ENCODE results near the gene FBXW11.

The FBXW11 gene

DNA sequence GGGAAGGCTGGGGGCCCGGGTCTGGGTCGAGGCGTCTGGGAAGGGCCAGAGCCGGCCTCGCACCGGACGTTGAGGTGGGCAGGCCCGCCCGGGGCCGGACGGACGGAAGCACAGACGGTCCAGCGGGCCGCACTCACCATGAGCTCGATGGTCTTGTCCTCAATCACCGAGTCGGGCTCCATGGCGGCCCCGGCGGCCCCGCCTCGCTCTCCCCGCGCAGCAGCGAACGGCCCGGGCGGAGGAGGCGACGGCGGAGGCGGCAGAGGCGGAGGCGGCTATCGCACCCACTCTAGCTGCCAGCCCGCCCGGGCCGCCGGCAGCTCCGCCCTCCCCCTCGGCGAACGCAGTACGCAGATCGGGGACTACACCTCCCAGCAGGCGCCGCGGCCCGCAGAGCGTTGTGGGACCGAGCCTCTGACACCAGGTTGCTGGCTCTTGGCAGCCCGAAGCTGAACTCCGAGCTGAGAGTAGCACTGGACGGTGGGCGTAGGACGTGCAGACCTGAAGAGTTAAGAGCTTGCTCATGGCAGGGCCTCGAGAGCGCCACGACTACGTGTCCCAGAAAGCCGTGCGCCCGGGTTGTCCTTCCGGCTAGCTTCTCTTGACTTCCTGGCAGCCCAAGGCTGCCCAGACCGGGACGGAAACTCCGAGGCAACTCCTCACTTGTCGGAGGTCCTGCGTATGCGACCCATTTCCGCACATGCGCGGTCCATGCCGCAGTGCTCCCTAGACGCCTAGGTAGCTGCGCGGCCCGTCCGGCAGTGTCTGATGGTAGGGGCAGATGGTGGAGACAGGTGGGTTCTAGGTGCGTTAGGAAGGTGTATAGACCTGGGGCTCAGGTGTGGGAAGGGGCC is at the start of gene FBXW11:
TSS of gene FBXW11 (minus strand) at position 318 of the 854 bp plus-strand sequence. CDS start at position 182, 136 bp downstream.
- TF ChIP-seq, protein P1, sequence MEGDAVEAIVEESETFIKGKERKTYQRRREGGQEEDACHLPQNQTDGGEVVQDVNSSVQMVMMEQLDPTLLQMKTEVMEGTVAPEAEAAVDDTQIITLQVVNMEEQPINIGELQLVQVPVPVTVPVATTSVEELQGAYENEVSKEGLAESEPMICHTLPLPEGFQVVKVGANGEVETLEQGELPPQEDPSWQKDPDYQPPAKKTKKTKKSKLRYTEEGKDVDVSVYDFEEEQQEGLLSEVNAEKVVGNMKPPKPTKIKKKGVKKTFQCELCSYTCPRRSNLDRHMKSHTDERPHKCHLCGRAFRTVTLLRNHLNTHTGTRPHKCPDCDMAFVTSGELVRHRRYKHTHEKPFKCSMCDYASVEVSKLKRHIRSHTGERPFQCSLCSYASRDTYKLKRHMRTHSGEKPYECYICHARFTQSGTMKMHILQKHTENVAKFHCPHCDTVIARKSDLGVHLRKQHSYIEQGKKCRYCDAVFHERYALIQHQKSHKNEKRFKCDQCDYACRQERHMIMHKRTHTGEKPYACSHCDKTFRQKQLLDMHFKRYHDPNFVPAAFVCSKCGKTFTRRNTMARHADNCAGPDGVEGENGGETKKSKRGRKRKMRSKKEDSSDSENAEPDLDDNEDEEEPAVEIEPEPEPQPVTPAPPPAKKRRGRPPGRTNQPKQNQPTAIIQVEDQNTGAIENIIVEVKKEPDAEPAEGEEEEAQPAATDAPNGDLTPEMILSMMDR (IDR thresholded peaks at IDR 0.05; ENCODE audit: low read depth, low read length, missing control alignments) = no peak
- H3K4me3 ChIP-seq (ENCODE audit: low read depth, low read length) = peak within 1 kb of the TSS; percentile 80
- in situ Hi-C loops (cut with HindIII; ENCODE audit: low sequenced_read_pairs) = no loop called here
- DNase-seq (ENCODE audit: low read depth) = peak; percentile 85

GRCh38 chr5:172055996-172056395 is 49.6 kb upstream of the FBXW11 start:
- TF ChIP-seq, protein P1 (IDR thresholded peaks at IDR 0.05; ENCODE audit: low read depth, low read length, missing control alignments) = no peak
- in situ Hi-C loops (cut with HindIII; ENCODE audit: low sequenced_read_pairs) = no loop called here
- no peak overlapping the region for H3K4me3 ChIP-seq (ENCODE audit: low read depth, low read length)
- no peak for DNase-seq (ENCODE audit: low read depth)

- no peak for DNase-seq (ENCODE audit: low read depth)
- in situ Hi-C loops (cut with HindIII; ENCODE audit: low sequenced_read_pairs) = no loop called here
- TF ChIP-seq, protein P1 (IDR thresholded peaks at IDR 0.05; ENCODE audit: low read depth, low read length, missing control alignments) = no peak
- H3K4me3 ChIP-seq (ENCODE audit: low read depth, low read length) = no peak overlapping the region
Observed at GRCh38 chr5:172055421-172055820, 49.0 kb upstream of the FBXW11 start.

DNA sequence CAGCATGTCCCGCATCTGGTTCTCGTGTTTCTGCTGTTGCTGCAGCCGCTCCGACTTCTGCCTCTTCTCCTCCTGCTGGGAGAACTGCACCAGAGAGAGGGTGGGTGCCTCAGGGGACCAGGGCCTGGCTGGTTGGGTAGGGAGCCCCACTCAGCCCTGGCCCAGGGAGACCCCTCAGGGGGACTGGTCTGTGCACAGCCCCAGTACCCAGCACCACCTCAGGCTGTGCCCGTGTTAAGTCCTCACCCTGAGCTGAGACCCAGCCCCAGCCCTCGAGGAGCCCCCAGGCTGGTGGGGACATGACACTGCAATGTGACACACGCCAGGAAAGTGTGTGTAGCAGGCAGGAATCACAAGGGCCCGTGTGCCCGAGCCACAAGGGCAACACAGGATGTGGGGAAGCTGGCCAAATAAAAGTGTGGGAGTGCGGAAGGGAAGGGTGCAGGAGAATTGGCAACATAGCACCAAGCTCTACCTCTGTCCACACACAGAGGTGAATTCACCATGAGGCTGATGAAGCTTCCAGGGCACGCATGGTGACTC is 48.2 kb upstream of the FBXW11 start:
- no peak for DNase-seq (ENCODE audit: low read depth)
- in situ Hi-C loops (cut with HindIII; ENCODE audit: low sequenced_read_pairs) = no loop called here
- H3K4me3 ChIP-seq (ENCODE audit: low read depth, low read length) = no peak overlapping the region
- TF ChIP-seq, protein P1 (IDR thresholded peaks at IDR 0.05; ENCODE audit: low read depth, low read length, missing control alignments) = no peak

- in situ Hi-C loops (cut with HindIII; ENCODE audit: low sequenced_read_pairs) = no loop called here
- TF ChIP-seq, protein P1 (IDR thresholded peaks at IDR 0.05; ENCODE audit: low read depth, low read length, missing control alignments) = peak; percentile 51
- no peak overlapping the region for H3K4me3 ChIP-seq (ENCODE audit: low read depth, low read length)
- peak; percentile 64 for DNase-seq (ENCODE audit: low read depth)
Observed at GRCh38 chr5:172052450-172053236, 46.2 kb upstream of the FBXW11 start.

DNA sequence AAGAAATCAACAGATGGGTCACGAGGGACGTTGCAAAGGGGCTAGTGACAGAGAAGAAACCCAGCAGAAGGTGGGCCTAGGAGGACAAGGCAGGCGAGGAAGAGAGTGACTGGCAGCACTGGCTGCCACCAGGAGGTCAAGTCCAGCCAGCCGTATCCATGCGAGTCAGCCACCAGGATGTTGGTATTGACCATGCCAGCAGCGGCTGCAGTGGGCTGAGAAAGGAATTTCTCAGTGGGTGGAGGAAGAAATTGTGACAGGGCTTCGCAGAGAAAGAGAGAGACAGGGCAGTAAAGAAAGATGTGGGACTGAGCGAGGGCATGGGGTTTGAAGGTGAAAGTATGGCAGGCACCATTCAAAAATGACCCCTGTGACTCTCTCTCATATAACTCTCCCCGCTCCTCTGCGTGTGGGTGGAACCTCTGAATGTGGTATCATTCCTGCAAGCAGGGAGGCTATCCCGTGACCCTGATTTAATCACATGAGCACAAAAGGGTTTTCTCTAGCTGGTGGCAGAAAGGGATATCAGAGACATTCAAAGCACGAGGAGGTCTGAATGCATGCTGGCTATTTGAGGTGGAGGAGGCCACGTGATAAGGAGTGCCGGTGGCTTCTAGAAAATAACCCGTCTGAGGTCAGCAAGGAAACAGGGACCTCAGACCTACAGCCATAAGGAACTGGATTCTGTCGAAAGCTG is 45.4 kb upstream of the FBXW11 start:
- TF ChIP-seq, protein P1 (IDR thresholded peaks at IDR 0.05; ENCODE audit: low read depth, low read length, missing control alignments) = no peak
- H3K4me3 ChIP-seq (ENCODE audit: low read depth, low read length) = no peak overlapping the region
- in situ Hi-C loops (cut with HindIII; ENCODE audit: low sequenced_read_pairs) = no loop called here
- no peak for DNase-seq (ENCODE audit: low read depth)
